HG03469 (cell line): Measurements from ENCODE around the gene KHDRBS2.

Source experiments
- ATAC-seq: cut with Tn5 transposase; IDR thresholded peaks from one replicate; pipeline ENCODE4 v1.9.1; 2021; ENCODE audit warnings: mild to moderate bottlenecking, moderate library complexity, moderate number of reproducible peaks; ENCODE audit not compliant: unreplicated experiment

Gene KHDRBS2

GRCh38 chr6:62039605-62040004 is 246.4 kb downstream of the KHDRBS2 start:
- ATAC-seq: no peak

- ATAC-seq: no peak
Measured at GRCh38 chr6:62037445-62037844, 248.6 kb downstream of the KHDRBS2 start.

GRCh38 chr6:62035952-62036351 is 250.1 kb downstream of the KHDRBS2 start:
- ATAC-seq: no peak

- ATAC-seq: no peak
Measured at GRCh38 chr6:62013719-62014118, 272.3 kb downstream of the KHDRBS2 start.

GRCh38 chr6:62009445-62009844 is 276.6 kb downstream of the KHDRBS2 start:
- no peak for ATAC-seq

- no peak for ATAC-seq
Measured at GRCh38 chr6:61989616-61990015, 296.4 kb downstream of the KHDRBS2 start.

DNA sequence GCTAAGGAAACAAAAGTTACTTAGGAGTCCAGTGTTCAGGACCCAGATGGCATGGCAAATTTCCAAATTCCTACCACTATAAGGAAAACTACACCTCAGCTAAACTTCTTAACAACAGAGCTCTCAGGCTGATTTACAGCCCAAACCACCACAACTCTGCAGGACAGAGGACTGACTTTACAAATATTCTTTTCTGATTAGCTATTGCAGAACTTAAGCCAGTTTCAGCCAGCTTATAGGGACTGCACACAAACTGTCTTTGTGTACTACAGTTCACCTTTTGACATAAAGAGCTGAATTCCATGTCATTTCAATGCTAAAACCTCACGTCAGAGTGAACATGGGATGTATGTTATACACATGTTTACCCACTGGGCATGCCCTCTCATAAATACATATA is 305.4 kb downstream of the KHDRBS2 start:
- no peak for ATAC-seq

- ATAC-seq: no peak
Measured at GRCh38 chr6:61977947-61978346, 308.1 kb downstream of the KHDRBS2 start.

DNA sequence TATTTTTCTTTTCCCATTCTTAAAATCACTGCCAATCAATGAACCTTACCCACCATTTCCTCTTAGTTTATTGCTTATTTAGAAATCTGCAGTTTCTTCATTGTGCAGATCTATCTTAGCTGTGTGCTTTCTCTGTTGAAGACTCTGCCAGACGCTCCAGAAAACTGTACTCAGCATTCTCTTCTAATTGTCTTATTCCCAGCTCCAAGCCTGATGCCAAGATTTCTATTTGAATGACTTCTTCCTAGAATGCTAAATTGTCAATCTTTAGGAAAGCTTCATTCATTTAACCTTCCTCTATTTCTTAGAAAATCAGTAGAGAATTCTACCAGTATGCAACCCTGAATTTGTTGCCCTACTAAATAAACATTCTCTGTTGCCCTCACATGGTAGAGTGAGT is 308.9 kb downstream of the KHDRBS2 start:
- no peak for ATAC-seq

DNA sequence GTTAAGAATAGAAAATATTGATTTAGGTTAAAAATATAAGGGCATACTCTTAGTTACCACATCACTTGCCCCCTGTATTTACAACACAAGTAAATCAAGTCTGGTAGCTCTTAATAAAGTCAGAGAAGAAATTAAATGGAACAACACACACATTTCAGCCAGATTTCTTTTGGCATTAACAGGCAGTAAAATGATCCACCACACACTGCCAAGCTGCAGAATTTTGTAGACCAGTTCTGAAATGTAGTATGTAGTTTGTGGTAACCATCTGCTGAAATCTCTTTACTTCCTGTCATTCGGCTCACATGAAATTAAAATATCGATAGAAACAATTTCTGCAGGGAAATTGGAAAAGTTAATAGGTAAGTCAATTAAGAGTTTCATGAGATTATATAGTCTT is 326.8 kb downstream of the KHDRBS2 start:
- ATAC-seq: no peak

GRCh38 chr6:61953851-61954250 is 332.2 kb downstream of the KHDRBS2 start:
- ATAC-seq: no peak

DNA sequence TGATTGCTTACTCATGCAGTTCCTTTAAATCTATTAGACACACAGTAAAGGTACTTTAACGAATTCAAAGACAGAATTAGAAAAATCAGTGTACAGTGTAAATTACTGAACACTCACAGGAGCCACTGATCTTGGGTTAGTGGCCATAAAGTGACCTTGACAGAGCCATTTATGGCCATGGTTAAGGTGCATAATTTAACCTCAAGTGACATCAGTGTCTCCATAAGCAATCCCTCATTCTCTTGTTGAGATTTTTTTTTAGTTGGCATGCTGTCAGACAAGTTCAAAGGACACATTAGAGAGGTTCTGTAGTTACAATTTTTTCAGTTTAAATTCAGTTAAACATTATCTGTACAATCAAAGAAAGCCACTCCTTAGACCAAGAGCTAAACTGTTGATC is 334.4 kb downstream of the KHDRBS2 start:
- no peak for ATAC-seq

GRCh38 chr6:61950811-61951210 is 335.2 kb downstream of the KHDRBS2 start:
- ATAC-seq: no peak

DNA sequence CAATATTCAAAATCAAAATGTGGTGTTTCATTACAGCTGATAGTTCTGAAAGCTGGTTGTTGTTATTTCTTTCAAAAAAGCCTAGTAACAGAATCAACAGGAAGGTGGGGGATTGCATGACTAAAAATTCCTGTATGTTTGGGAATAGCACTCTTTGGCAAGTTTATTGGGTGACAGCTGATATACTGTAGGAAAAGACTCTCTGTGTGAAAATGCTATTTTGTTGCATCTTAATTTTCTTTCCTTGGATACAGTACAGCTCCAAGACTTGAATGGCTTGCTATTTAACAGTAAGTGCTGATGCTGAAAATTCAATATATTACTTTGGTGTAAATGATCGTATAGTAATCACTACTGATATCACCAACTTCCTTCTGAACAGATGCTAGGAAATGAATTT is 336.1 kb downstream of the KHDRBS2 start:
- ATAC-seq: no peak

DNA sequence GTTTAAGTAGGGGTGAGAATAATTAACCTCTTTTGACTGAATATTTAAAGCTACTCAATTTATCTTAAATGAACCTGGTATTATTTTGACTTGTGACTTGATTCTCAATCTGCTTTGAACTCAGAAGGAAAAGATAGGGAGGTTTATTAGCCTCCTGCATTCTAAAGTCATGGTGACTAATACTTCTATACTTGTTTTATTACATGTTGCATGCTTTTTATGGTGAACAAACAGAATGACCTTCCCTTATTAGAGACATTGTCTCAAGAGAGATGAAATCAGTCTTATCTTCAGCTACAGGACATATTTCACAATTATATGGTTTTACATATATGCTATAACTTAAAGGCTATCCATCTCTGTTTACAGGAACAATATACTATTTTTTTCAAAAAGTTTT is 336.9 kb downstream of the KHDRBS2 start:
- ATAC-seq: no peak

DNA sequence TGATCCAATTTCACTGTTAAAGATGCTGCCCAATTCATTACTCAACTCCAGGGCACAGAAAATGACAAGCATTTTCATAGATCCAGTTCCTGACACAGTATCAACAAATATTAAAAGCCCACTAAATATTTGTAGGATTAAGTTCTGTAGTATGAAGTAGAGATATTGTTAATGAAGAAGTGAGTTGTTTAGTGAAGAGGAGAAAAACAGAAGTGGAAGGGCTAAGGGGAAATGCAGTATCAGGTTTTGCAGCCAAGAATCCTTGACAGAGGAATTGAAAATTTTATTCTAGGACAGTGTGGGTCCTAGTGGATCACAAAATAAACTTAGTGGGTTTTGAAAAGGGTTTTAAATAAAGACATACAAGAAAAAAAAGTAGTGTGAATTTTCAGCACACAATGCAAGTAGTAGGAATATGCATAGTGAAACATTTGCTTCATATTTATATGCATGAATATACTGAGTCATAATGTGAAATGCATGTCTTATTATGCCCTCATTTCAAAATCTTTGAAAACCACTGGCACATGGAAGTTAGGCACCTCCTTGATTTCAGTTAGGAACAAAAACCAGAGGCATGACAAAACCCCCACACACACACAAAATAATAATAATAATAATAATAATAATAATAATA is 338.6 kb downstream of the KHDRBS2 start:
- no peak for ATAC-seq

DNA sequence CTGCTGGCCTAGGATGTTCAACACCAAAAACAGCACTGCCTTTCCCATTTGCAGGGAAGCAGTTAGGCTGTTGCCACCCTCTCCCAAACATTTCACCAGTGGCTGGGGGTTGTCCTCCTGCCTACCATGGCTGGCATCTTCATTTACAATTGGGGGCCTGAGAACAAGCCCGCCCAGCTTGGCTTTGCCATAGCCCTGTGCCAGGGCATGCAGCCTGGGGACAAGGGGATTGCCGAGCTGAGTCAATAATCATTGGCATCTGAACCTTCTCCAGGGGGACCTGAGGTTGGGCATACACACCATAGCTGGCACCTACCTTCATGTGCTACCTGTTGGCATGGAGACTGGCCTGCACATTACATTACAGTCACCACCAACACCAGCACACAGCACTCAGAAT is 345.1 kb downstream of the KHDRBS2 start:
- no peak for ATAC-seq

GRCh38 chr6:61935242-61935846 is 350.7 kb downstream of the KHDRBS2 start:
- ATAC-seq: no peak

- ATAC-seq: no peak
Measured at GRCh38 chr6:61909486-61909885, 376.5 kb downstream of the KHDRBS2 start.

DNA sequence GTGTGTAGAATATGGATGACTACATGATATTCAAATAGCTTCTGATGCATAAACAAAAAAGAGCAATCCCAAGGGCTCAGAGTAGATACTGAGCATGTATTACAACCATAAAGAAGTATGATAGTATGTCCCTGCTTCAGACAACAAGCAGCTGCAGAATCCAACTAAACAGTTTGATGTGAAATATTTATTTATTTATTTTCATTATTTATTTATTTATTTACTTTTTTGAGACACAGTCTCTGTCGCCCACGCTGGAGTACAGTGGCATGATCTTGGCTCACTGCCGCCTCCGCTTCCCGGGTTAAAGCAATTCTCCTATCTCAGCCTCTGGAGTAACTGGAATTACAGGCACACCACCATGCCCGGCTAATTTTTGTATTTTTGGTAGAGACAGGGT is 384.3 kb downstream of the KHDRBS2 start:
- ATAC-seq: no peak

DNA sequence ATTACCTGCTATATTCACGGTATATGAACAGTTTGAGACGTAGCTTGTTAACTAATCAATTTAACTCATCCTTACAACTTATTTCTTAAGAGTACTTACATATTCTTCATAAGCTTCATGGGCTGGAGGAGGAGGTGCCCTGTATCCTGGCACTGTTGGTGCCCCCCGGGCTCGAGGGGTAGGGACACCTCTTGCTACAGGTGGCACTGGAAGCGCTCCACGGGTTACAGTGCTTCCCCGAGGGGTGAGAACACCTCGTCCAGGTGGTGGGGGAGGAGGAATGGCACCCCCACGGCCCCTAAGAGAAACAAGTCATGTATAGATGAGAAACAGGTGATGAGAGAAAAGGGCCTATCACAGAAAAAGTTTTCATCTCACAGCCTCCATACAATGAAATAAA is 391.5 kb downstream of the KHDRBS2 start:
- no peak for ATAC-seq

DNA sequence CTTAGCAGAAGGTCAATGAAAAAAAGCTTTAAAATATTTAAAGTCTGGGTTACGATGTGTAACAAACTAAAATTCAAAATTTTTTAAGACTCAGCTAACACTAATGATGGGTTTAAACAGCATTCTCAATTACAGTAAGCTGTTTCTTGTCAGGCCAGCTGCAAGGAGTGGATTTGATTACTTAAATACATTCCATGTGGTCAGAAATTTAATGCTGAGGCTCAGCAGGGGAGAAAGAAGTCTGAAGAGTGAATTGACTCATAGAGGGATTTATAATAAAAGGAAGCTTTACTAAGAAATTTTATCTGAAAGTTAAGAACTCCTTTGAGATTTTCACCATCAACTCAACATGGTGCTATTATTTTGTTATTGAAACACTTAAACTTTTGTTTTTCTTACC is 398.6 kb downstream of the KHDRBS2 start:
- ATAC-seq: no peak
